Activated CD4-positive, CD25-positive, alpha-beta regulatory T cell treated with anti-CD3 and anti-CD28 coated beads, Interleukin-2, amount 50 U/mL, for 16 hours (primary cell): Measurements from ENCODE around the gene CPAMD8.

Source experiments
- DNase-seq: peaks from one replicate; pipeline ENCODE4 v3.0.0-alpha.2; 2020; ENCODE audit warnings: low read depth, low spot score

Gene CPAMD8

DNA sequence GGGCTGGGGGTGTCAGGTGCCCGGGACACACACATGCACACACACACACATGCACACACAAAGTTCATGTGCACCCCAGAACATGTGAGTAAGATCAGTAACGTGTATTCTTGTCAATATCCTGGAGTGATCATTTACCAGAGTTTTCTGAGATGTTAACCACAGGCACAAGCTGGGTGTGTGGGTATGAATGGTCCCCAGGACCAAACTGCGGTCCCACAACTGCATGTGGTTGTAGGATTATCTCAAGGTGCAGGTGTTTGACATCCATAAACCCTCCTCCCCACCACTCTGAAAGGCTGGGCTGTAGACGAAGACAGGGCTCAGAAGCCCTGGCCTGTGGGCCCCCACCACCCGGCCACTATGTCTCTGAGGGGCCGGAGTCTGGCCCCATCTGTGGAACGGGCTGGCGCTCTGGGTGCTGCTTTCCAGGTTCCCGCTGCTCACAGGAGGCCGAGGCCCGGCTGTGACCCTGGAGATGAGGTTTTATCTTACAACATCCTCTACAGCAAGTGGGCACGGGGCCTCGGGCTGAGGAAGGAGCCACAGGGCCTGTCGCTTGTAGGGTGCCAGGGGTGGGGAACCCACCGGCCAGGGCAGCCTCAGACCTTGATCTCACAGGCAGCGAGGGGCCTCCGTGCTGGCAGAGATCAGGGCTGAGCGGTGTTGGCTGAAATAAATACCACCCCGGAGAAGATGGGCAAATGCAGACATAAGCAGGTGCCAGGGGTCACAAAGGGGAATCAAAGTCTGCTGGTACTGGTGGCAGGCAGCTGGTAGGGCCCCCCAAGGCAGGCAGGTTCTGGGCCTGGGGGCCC, 133.5 kb downstream of the CPAMD8 start:
- DNase-seq, result no peak

DNA sequence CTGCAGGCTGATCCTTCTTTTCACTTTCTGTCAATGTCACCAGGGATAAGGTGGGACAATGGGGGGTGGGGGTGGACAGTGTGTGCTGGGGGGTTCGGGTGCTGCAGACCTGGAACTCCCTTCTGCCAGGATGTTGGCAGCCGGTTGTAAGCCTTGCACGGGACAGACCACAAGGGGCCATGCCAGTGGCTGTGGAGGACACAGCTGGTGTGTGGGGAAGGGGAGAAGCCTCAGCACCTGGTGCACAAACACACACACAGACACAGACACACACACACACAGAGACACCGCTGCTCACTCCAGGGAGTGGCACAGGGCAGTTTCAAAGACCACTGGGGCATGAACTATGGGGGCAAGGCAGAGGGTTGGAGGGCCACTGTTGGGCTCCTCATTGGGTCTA, 134.2 kb downstream of the CPAMD8 start:
- DNase-seq, result no peak

DNA sequence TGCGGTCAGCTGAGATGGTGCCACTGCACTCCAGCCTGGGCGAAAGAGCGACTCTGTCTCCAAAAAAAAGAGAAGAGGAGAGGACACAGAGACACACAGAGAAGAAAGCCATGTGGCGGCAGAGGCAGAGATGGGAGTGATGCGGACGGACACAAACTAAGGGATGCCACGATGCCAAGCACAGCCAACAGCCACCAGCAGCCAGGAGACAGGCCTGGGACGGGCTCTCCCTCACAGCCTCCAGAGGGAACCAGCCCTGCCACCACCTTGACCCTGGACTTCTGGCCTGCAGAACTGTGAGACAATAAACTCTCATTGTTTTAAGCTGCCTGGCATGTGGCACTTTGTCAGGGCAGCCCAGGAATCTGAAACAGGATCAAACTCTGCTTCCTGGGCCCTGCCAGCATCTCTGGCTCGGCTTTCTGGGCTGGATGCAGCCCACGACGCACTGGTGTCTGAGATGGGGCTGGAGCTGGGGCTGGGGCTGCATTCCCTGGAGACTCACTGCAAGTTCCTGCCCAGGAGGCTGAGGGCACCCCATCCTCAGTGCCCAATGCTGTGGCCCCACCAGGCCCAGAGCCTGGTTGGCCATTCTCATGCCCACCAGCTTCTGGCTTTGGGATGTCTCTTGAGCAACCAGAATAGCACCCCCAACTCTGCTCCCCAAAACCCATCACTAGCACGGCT, 134.8 kb downstream of the CPAMD8 start:
- no peak for DNase-seq

DNA sequence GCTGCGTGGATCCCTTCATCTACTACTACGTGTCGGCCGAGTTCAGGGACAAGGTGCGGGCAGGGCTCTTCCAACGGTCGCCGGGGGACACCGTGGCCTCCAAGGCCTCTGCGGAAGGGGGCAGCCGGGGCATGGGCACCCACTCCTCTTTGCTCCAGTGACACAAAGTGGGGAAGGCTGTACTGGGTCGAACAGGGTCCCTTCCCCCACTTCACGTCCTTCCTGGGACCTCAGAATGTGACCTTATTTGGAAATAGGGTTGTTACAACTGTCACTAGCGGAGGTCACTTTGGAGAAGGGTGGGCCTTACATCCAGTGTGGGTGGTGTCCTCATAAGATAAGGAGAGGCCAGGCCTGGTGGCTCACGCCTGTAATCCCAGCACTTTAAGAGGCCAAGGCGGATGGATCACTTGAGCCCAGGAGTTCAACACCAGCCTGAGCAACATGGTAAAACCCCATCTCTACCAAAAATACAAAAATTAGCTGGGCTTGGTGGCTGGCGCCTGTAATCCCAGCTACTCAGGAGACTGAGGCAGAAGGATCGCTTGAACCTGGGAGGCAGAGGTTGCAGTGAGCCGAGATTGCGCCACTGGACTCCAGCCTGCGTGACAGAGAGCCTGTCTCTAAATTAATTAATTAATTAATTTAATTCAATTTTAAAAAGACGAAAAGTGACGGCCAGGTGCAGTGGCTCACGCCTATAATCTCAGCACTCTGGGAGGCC, 136.0 kb downstream of the CPAMD8 start:
- DNase-seq, result no peak

DNA sequence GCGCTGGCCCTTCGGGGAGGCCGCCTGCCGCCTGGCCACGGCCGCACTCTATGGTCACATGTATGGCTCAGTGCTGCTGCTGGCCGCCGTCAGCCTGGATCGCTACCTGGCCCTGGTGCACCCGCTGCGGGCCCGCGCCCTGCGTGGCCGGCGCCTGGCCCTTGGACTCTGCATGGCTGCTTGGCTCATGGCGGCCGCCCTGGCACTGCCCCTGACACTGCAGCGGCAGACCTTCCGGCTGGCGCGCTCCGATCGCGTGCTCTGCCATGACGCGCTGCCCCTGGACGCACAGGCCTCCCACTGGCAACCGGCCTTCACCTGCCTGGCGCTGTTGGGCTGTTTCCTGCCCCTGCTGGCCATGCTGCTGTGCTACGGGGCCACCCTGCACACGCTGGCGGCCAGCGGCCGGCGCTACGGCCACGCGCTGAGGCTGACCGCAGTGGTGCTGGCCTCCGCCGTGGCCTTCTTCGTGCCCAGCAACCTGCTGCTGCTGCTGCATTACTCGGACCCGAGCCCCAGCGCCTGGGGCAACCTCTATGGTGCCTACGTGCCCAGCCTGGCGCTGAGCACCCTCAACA, 136.6 kb downstream of the CPAMD8 start:
- DNase-seq, result no peak

DNA sequence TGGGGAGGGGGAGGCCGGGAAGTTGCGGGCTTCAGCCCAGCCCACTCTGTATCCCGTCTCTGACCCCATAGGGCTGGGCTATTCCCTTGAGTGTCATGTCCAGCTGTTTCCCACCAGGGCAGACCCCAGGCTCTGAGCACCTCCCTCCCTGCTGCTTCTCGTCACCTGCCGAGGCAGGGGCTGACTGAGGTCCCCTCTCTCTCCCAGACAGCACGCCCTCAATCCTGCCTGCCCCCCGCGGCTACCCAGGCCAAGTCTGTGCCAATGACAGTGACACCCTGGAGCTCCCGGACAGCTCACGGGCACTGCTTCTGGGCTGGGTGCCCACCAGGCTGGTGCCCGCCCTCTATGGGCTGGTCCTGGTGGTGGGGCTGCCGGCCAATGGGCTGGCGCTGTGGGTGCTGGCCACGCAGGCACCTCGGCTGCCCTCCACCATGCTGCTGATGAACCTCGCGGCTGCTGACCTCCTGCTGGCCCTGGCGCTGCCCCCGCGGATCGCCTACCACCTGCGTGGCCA, 137.2 kb downstream of the CPAMD8 start:
- DNase-seq, result no peak

DNA sequence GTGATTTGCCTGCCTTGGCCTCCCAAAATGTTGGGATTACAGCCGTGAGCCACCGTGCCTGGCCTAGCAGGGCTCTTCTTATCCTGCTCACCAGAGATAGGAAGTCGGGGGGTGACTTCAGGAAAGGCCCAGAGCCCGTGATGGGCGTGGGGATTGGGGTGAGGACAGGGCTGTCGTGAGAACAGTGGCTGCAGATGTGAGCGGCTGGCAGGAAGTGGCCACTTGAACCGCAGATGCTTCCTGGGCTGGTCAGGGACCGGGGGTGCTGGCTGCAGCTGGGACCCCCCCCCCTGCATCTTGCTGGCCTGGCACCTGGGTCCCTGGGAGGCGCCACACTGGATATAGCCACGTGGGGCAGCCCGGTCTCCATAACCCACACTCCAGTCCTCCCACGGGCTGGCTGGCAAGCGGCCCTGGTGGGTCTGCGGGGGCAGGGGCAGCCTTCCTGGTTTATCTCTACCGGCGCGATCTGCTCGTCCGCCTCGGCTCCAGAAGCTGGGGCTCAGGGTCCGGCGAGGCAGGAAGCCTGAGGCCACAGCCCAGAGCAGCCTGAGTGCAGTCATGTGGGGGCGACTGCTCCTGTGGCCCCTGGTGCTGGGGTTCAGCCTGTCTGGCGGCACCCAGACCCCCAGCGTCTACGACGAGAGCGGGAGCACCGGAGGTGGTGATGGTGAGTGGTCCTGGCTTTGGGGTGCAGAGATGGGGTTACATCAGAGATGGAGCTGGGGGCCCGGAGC, 137.8 kb downstream of the CPAMD8 start, which contains the start of gene F2RL3:
F2RL3 (plus strand) TSS at position 371 of the 737 bp plus-strand sequence; CDS start at position 562, 191 bp downstream.
- no peak for DNase-seq

DNA sequence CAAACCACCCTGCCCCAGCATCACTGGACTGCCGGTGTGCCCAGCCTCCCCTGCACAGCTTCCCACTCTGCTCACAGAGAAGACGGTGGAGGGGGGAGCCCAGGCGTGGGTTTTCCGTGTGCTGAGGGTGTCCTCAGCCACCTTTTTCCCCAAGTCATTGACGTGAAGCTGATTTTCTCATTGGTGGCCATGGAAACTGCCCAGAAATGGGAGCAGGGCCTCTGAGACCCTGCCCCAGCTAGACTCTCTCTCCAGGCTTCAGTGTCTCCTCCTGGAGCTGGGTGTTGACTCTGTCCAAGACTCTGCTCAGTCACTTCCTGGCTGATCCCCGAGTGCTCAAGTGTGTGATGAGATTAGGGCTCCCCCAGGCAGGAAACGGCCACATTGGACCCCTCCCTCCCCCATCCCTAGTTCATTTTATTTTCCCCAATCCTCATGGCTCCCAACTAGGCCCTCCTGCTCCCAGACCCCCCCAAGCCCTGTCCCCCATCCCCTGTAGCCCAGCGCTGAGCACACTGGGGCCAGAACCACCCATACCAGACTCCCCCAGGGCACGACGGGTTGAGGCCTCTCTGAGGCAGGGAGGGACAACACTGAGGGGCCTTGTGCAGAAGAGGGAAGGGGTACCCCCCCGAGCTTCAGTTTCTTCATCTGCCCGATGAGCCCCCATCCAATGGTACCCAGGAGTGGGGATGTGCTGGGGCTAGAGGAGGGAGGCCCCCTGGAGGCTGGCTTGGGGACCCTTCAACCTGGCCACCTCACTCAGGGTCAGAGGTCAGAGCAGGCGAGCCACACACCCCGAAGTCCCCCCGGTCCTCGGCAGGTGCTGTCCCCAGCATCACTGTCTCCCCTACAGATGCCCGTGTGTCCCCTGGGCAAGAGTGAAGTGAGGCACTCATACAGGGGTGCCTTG, 139.0 kb downstream of the CPAMD8 start:
- DNase-seq, result no peak

DNA sequence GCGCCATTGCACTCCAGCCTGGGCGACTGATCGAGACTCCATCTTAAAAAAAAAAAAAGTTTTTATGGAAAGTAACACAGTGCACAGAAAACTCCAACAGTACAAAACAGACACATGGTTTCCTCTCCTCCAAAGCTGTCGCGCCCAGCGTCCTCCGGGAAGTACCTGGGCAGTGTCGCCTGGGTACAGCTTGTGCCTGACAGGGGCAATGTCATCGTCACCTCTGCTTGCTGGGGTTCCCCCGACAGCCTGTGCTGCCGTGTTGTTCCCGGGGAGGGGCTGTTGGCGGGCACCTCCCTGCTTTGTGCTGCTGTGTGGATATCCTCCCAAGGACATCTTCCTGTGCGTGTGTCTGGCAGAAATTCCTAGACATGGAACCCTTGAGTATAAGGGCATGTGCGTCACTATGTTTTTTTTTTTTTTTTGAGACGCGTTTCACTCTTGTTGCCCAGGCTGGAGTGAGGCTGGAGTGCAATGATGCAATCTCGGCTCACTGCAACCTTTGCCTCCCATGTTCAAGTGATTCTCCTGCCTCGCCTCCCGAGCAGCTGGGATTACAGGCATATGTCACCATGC, 140.2 kb downstream of the CPAMD8 start:
- DNase-seq, result no peak

DNA sequence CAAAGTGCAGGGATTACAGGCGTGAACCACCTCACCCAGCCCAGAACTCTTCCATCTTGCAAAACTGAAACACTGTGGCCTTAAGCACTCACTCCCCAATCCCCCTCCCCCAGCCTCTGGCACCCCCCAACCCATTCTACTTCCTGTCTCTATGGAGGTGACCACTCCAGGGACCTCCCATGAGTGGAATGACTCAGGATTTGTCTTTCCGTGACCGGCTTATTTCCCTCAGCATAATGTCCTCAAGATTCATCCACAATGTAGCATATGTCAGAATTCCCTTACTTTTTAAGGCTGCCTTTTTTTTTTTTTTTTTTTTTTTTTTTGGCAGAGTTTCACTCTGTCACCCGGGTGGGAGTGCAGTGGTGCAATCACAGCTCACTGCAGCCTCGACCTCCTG, 141.4 kb downstream of the CPAMD8 start:
- no peak for DNase-seq

DNA sequence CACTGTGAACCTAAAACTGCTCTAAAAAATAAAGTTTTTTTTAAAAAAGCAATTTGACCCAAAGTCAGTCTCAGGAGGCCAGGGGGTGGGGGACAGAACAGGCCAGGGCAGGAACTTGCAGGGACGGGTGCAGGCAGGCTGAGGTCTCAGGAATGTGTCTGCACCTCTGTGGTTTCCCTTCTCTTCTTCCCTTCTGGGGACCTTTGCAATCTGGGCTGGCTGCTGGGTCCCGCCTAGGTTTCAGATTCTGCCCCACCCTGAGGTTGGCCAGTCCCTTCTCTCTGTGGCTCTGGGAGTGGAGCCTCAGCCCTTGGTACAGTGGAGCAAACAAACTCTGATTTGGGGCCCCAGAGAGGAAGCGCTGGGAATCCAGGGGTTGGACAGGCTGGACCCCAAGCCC, 143.1 kb downstream of the CPAMD8 start:
- no peak for DNase-seq

DNA sequence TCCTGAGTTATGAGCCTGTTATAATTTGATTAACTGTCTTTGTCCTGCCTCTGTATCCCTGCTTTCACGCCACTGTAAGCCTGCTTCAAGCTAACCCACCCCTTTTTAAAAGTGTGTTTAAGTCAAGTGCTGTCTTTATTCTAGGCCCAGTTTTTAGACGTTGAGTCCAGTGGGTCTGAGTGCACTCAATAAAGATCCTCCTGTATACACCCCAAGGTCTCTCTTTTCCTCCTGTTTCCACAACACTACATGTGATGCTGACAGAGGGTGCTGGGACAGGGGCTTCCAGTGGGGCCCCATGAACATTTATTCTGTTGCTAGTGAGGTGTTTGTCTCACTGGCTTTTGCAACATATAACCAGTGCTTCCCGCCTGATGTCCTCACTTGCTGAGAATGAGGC, 144.5 kb downstream of the CPAMD8 start:
- DNase-seq, result no peak

DNA sequence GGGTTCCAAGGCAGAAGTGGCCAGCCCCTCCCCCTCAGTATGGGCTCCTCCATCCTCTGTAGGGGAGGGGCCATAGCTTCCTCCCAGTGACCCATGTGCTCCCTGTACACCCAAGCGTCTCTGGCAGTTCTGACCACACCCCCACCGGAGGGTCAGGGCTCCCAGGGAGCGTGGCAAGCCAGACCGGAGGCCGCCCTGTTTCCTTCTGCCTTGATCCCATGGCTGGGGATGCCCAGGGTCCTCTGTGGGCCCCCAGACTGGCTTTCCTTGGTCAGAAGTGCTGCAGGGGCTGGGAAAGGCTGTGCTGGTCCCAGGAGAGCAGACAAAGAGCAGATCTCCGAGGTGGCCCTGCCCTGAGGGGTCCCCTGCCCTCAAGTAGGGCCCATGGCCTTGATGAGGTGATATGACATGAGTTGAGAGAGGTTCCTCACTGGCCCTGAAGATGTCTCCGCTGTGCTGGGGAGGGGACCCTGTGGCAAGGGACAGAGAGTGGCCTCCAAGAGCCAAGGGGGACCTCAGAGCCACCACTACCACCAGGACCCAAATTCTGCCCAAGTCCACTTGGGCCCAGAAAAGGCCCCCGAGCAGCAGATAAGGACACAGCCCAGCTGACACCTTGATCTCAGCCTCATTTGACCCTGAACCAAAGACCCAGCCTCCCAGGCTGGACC, 145.6 kb downstream of the CPAMD8 start:
- DNase-seq, result no peak

DNA sequence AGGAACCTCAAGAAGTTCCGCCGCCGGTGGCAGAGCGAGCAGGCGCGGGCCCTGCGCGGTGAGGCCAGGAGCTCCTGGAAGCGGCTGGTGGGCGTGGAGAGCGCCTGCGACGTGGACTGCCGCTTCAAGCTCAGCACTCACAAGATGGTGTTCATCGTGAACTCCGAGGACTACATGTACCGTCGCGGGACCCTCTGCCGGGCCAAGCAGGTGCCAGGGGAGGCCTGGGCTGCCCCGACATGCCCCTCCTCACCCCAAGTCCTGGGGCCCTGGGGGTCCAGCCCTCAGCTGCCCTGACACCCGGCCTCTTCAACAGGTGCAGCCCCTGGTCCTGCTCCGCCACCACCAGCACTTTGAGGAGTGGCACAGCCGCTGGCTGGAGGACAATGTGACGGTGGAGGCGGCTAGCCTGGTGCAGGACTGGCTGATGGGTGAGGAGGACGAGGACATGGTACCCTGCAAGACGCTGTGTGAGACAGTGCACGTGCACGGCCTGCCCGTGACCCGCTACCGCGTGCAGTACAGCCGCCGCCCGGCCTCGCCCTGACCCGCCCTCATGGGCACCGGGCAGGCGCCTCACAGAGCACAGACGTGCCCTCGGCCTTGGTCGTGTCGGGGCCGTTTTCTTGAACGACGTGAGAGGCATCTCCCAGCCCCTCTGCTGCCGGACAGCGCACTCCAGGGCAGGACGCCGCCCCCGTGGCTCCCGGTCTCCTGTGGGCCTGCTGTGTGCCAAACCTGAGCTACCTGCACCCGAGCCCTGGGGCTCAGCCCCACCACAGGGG, 148.2 kb downstream of the CPAMD8 start:
- DNase-seq, result no peak

DNA sequence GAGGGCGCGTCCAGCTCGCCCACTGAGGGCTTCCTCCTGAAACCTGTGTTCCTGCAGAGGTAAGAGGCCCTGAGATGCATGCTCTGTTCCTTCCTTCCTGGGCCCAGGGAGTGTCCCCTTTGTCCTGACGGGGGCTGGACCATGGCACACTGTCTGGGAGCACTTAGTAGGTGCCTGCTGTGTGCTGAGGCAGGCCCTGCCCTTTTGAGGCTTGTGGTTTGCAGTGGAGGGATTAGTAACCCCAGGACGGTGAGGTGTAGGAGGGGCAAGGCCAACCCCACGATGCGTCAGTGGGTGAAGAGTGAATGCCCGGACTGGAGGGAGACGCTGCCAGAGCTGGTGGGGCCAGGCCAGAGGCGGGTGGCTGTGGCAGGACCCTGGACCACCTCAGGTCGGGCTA, 149.0 kb downstream of the CPAMD8 start:
- DNase-seq, result no peak

DNA sequence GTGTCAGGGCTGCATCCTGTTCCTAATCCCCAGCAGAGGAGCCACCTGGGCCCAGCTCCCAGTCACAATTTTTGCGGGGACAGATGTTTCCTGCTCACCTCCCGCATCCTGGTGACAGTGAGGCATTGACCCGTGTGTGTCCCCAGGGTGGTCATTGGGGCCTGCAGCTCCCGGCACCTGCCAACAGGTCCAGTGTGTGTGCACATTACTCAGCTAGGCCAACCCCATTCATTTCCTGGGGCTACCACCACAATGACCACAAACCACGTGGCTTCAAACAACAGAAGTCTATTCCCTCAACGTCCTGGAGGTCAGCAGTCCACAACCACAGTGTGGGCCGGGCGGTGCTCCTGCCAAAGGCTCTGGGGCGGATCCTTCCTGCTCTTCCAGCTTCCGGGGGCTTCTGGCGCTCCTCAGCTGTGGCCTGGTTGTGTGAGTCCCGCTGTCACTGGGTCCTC, 149.7 kb downstream of the CPAMD8 start:
- no peak for DNase-seq

DNA sequence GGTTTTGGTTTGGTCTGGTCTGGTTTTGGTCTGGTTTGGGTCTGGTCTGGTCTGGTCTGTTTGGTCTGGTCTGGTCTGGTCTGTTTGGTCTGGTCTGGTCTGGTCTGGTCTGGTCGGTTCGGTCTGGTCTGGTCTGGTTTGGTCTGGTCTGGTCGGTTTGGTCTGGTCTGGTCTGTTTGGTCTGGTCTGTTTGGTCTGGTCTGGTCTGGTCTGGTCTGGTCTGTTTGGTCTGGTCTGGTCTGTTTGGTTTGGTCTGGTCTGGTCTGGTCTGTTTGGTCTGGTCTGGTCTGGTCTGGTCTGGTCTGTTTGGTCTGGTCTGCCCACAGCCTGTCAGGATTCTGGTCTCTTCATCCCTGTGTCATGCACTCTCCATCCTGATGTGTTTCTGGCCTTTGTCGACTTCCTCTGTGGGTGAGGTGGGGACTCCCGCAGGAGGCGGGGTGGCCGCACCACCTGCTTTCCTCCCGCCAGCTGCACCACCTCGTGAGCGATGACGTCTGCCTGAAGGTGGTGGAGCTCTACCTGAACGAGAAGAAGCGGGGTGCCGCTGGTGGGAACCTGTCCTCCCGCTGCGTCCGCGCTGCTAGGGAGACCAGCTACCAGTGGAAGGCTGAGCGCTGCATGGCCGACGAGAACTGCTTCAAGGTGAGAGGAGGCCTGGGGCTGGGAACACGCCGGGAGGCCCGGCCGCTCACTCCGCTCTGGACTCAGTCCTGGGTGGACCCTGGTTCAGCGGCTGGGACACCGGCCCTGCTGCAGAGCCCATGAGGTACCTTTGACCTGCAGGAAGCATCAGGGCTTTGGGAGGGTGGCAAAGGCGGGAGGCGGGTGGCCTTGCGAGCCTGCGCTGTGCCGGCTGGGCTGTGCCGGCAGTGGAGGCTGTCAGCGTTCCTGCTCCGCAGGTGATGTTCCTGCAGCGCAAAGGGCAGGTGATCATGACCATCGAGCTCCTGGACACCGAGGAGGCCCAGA, 150.7 kb downstream of the CPAMD8 start:
- DNase-seq, result no peak
